GM19023 (cell line): ENCODE data around the gene ABL1.

Experiments used
- ATAC-seq: cut with Tn5 transposase; IDR thresholded peaks from one replicate; pipeline ENCODE4 v1.9.1; 2021; ENCODE audit warnings: mild to moderate bottlenecking, moderate library complexity; ENCODE audit not compliant: unreplicated experiment

Gene ABL1

GRCh38 chr9:130824643-130825350 is 10.3 kb upstream of the ABL1 start:
- ATAC-seq, result no peak

GRCh38 chr9:130825351-130825651 is 9.8 kb upstream of the ABL1 start:
- no peak for ATAC-seq

GRCh38 chr9:130825809-130826208 is 9.2 kb upstream of the ABL1 start:
- ATAC-seq, result no peak

- ATAC-seq, result no peak
These were observed 5.3 kb upstream of the ABL1 start for GRCh38 chr9:130829762-130830161.

- no peak for ATAC-seq
These were observed 4.8 kb upstream of the ABL1 start for GRCh38 chr9:130830231-130830760.

GRCh38 chr9:130831077-130831476 is 4.0 kb upstream of the ABL1 start:
- no peak for ATAC-seq

GRCh38 chr9:130833031-130833990 is 1.7 kb upstream of the ABL1 start:
- no peak for ATAC-seq

GRCh38 chr9:130835441-130836298 is 616 bp downstream of the ABL1 start:
- peak; percentile 19 for ATAC-seq

- ATAC-seq, result no peak
These were observed 2.0 kb downstream of the ABL1 start for GRCh38 chr9:130837002-130837511.

- no peak for ATAC-seq
These were observed 2.6 kb downstream of the ABL1 start for GRCh38 chr9:130837643-130838042.

- ATAC-seq, result no peak
These were observed 4.4 kb downstream of the ABL1 start for GRCh38 chr9:130839132-130840111.

GRCh38 chr9:130842545-130842944 is 7.5 kb downstream of the ABL1 start:
- ATAC-seq, result no peak

- ATAC-seq, result no peak
These were observed 8.2 kb downstream of the ABL1 start for GRCh38 chr9:130843049-130843908.

GRCh38 chr9:130844044-130844451 is 9.0 kb downstream of the ABL1 start:
- no peak for ATAC-seq

- no peak for ATAC-seq
These were observed 10.2 kb downstream of the ABL1 start for GRCh38 chr9:130845254-130845653.

GRCh38 chr9:130845901-130846481 is 10.9 kb downstream of the ABL1 start:
- no peak for ATAC-seq

GRCh38 chr9:130846487-130847305 is 11.6 kb downstream of the ABL1 start:
- no peak for ATAC-seq
